Measurements from ENCODE around the gene ART5. TPM values are rescaled to one million over a fixed set of nuclear protein-coding genes. Genes with fewer than 3 reads are reported as not detected.

Gene ART5
- total RNA-seq, 2 experiments from 2014 or later = not detected

Other genes starting within 250 kb of the ART5 start
- not detected for gene ART1, start 3.1 kb upstream of the ART5 start, total RNA-seq
- gene CHRNA10, start 29.4 kb upstream of the ART5 start, total RNA-seq = 1 to 10 TPM; 2.6 to 3.0 TPM
- gene NUP98, start 155.6 kb upstream of the ART5 start, total RNA-seq = 100 to 1,000 TPM; 106 to 108 TPM
- 10 to 100 TPM; 23.8 to 25.7 TPM for gene PGAP2, start 166.6 kb upstream of the ART5 start, total RNA-seq
- 100 to 1,000 TPM; 173 to 191 TPM for gene RHOG, start 199.0 kb upstream of the ART5 start, total RNA-seq
- gene STIM1, start 213.7 kb upstream of the ART5 start, total RNA-seq = 100 to 1,000 TPM in 1 of 2 experiments, 10 to 100 TPM in 1; 97.3 to 104 TPM